ENCODE data around the gene ATG13. TPM values are rescaled to one million over a fixed set of nuclear protein-coding genes. Genes with fewer than 3 reads are reported as not detected.
A peak's percentile ranks its signal among the peaks of the same experiment; 100 is the strongest.

Gene ATG13
- total RNA-seq, 1 experiment from 2014 or later = 57.1 TPM

- Mint-ChIP-seq H3K27me3 (ENCODE audit: unreplicated experiment) (no peaks in the 10 kb centered on the region), H3K4me1 (ENCODE audit: low read depth, unreplicated experiment) (no peaks in the 10 kb centered on the region), H3K9me3 (ENCODE audit: low read depth, unreplicated experiment) (no peaks in the 10 kb centered on the region), H3K36me3 (ENCODE audit: insufficient read depth, unreplicated experiment) (peaks cover 57% of the 10 kb centered on the region), H3K27ac (ENCODE audit: unreplicated experiment) (no peak overlapping the region), H3K4me3 (ENCODE audit: low read depth, unreplicated experiment) (no peak overlapping the region)
- intact Hi-C loops (cut with micrococcal nuclease; ENCODE audit: unreplicated experiment) = no loop called here
- peak; percentile 47 for DNase-seq
- no TSS peak for BruUV-seq (replicated peaks)
- CTCF ChIA-PET = interaction anchor here (0.6 to 0.7 kb wide), 2 partner anchors 846 to 1162 kb away, joined by 3 to 5 read pairs; no protein-coding TSS in a partner anchor
- TF ChIP-seq CTCF (IDR thresholded peaks at IDR 0.05; ENCODE audit: unreplicated experiment) = no peak
Observed at GRCh38 chr11:46682773-46683752, 65.7 kb downstream of the ATG13 start.

GRCh38 chr11:46684367-46684766 is 67.0 kb downstream of the ATG13 start:
- CTCF ChIA-PET = no interaction called here
- peaks cover 48% of the 10 kb centered on the region for H3K36me3 Mint-ChIP-seq (ENCODE audit: insufficient read depth, unreplicated experiment)
- no peaks in the 10 kb centered on the region for H3K27me3 Mint-ChIP-seq (ENCODE audit: unreplicated experiment)
- H3K9me3 Mint-ChIP-seq (ENCODE audit: low read depth, unreplicated experiment) = no peaks in the 10 kb centered on the region
- no peak for TF ChIP-seq CTCF (IDR thresholded peaks at IDR 0.05; ENCODE audit: unreplicated experiment)
- H3K4me3 Mint-ChIP-seq (ENCODE audit: low read depth, unreplicated experiment) = no peak overlapping the region
- no peak overlapping the region for H3K27ac Mint-ChIP-seq (ENCODE audit: unreplicated experiment)
- BruUV-seq (replicated peaks) = no TSS peak
- no peaks in the 10 kb centered on the region for H3K4me1 Mint-ChIP-seq (ENCODE audit: low read depth, unreplicated experiment)
- DNase-seq = no peak
- intact Hi-C loops (cut with micrococcal nuclease; ENCODE audit: unreplicated experiment) = no loop called here

GRCh38 chr11:46686886-46687795 is 69.8 kb downstream of the ATG13 start:
- DNase-seq = no peak
- H3K27ac Mint-ChIP-seq (ENCODE audit: unreplicated experiment) = no peak overlapping the region
- intact Hi-C loops (cut with micrococcal nuclease; ENCODE audit: unreplicated experiment) = no loop called here
- no peak for TF ChIP-seq CTCF (IDR thresholded peaks at IDR 0.05; ENCODE audit: unreplicated experiment)
- H3K36me3 Mint-ChIP-seq (ENCODE audit: insufficient read depth, unreplicated experiment) = peaks cover 38% of the 10 kb centered on the region
- CTCF ChIA-PET = no interaction called here
- no peaks in the 10 kb centered on the region for H3K27me3 Mint-ChIP-seq (ENCODE audit: unreplicated experiment)
- no peak overlapping the region for H3K4me3 Mint-ChIP-seq (ENCODE audit: low read depth, unreplicated experiment)
- H3K9me3 Mint-ChIP-seq (ENCODE audit: low read depth, unreplicated experiment) = no peaks in the 10 kb centered on the region
- no TSS peak for BruUV-seq (replicated peaks)
- no peaks in the 10 kb centered on the region for H3K4me1 Mint-ChIP-seq (ENCODE audit: low read depth, unreplicated experiment)

GRCh38 chr11:46690702-46691101 is 73.3 kb downstream of the ATG13 start:
- no peak for TF ChIP-seq CTCF (IDR thresholded peaks at IDR 0.05; ENCODE audit: unreplicated experiment)
- BruUV-seq (replicated peaks) = no TSS peak
- Mint-ChIP-seq H3K4me1 (ENCODE audit: low read depth, unreplicated experiment) (no peaks in the 10 kb centered on the region), H3K27ac (ENCODE audit: unreplicated experiment) (no peak overlapping the region), H3K36me3 (ENCODE audit: insufficient read depth, unreplicated experiment) (peaks cover 33% of the 10 kb centered on the region), H3K9me3 (ENCODE audit: low read depth, unreplicated experiment) (no peaks in the 10 kb centered on the region), H3K4me3 (ENCODE audit: low read depth, unreplicated experiment) (no peak overlapping the region), H3K27me3 (ENCODE audit: unreplicated experiment) (no peaks in the 10 kb centered on the region)
- CTCF ChIA-PET = no interaction called here
- DNase-seq = no peak
- intact Hi-C loops (cut with micrococcal nuclease; ENCODE audit: unreplicated experiment) = no loop called here

Data from Calu3 (cell line).